MM.1S (cell line): Measurements from ENCODE around the gene POU5F1.

Source experiments
- DNase-seq: peaks from one replicate; pipeline ENCODE4 v3.0.0-alpha.2; 2015
- H2AFZ ChIP-seq: fragments of 300-600 bp; sonication (generic); 2 replicates; pipeline ENCODE4 v1.6.0; 2016; ENCODE audit warnings: antibody characterized with exemption, low read length
- H3F3A ChIP-seq: fragments of 300-600 bp; sonication (generic); 2 replicates; pipeline ENCODE4 v1.6.1; 2016; ENCODE audit warnings: mild to moderate bottlenecking, antibody characterized with exemption, low read length, moderate library complexity, mixed read lengths; ENCODE audit not compliant: insufficient read depth
- H3K27ac ChIP-seq: fragments of 300-600 bp; sonication (generic); 2 replicates; pipeline ENCODE4 v1.5.1; 2016; ENCODE audit warnings: mild to moderate bottlenecking, low read length
- H3K27me3 ChIP-seq: fragments of 300-600 bp; sonication (generic); replicated peaks from 2 replicates; pipeline ENCODE4 v1.6.0; 2016; ENCODE audit warnings: low read length; ENCODE audit not compliant: insufficient read depth
- H3K36me3 ChIP-seq: fragments of 300-600 bp; sonication (generic); replicated peaks from 2 replicates; pipeline ENCODE4 v1.6.1; 2016; ENCODE audit warnings: mild to moderate bottlenecking, low read length, mixed read lengths; ENCODE audit not compliant: insufficient read depth
- H3K4me1 ChIP-seq: fragments of 300-600 bp; sonication (generic); 2 replicates; pipeline ENCODE4 v1.6.1; 2016; ENCODE audit warnings: low read length, mixed read lengths
- H3K4me2 ChIP-seq: fragments of 300-600 bp; sonication (generic); 2 replicates; pipeline ENCODE4 v1.6.0; 2016; ENCODE audit warnings: low read depth, low read length
- H3K4me3 ChIP-seq: fragments of 300-600 bp; sonication (generic); 2 replicates; pipeline ENCODE4 v1.5.1; 2016; ENCODE audit warnings: low read length, mixed read lengths
- H3K79me2 ChIP-seq: fragments of 300-600 bp; sonication (generic); 2 replicates; pipeline ENCODE4 v1.6.1; 2016; ENCODE audit warnings: mixed run types, low read length, mixed read lengths
- H3K9ac ChIP-seq: fragments of 300-600 bp; sonication (generic); 2 replicates; pipeline ENCODE4 v1.6.1; 2016; ENCODE audit warnings: low read length, mixed read lengths
- H3K9me2 ChIP-seq: fragments of 300-600 bp; sonication (generic); replicated peaks from 2 replicates; pipeline ENCODE4 v1.6.1; 2016; ENCODE audit warnings: mild to moderate bottlenecking, low read length, mixed read lengths; ENCODE audit not compliant: insufficient read depth
- H3K9me3 ChIP-seq: fragments of 300-600 bp; sonication (generic); replicated peaks from 2 replicates; pipeline ENCODE4 v1.6.1; 2016; ENCODE audit warnings: mild to moderate bottlenecking, low read length, mixed read lengths; ENCODE audit not compliant: insufficient read depth
- H4K20me1 ChIP-seq: fragments of 300-600 bp; sonication (generic); 2 replicates; pipeline ENCODE4 v1.6.1; 2016; ENCODE audit warnings: mild to moderate bottlenecking, low read length, moderate library complexity, mixed read lengths; ENCODE audit not compliant: insufficient read depth
- EZH2 ChIP-seq: fragments of 300-600 bp; sonication (generic); optimal IDR thresholded peaks from 2 replicates; pipeline ENCODE3; 2017; ENCODE audit warnings: low read depth, mild to moderate bottlenecking, antibody characterized with exemption, low read length, mixed read lengths
- EZH2phosphoT487 ChIP-seq: fragments of 300-600 bp; sonication (generic); IDR thresholded peaks from 2 replicates; pipeline ENCODE4 v1.6.1; 2018; ENCODE audit warnings: antibody characterized with exemption, low read length
- TF ChIP-seq, protein P1 (sequence below): fragments of 300-600 bp; sonication (generic); IDR thresholded peaks from 2 replicates; pipeline ENCODE4 v1.5.1; 2016; ENCODE audit warnings: antibody characterized with exemption, low read length, mixed read lengths

POU5F1 gene

DNA sequence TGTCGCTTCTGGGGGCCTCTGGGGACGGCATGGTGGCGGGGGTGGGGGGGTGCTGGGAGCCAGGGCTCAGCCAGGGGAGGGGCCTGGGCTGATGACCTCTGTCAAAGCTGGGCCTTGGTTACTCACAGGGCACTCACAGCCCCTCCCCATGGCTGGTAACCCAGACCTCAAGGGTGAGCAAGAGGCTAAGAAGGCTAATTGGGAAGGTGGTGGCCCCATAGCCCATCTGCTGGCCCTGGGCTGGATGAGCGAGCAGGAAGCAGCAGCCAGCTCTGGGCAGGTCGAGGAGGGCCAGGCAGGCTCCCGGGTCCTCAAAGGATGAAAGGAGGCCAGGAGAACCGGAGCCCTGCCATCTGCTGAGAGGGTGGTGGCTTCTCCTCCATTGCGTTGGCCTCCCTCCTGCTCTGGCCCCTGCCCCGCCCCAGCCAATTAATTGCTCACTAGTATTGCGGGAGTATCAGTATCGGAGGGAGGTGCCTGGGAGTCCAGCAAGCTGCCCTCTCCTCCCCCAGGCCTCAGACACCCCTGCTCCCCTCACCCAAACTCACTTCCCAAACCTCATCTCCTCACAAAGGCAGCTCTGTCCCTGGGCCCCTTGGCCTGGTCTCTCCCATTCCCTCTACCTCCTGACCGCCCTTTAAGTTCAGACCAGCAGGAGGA is 49.2 kb downstream of the POU5F1 start:
- H2AFZ ChIP-seq: no peak overlapping the region
- peaks cover 57% of the 10 kb centered on the region for H3K27me3 ChIP-seq
- H3K4me3 ChIP-seq: no peak overlapping the region
- TF ChIP-seq, protein P1, sequence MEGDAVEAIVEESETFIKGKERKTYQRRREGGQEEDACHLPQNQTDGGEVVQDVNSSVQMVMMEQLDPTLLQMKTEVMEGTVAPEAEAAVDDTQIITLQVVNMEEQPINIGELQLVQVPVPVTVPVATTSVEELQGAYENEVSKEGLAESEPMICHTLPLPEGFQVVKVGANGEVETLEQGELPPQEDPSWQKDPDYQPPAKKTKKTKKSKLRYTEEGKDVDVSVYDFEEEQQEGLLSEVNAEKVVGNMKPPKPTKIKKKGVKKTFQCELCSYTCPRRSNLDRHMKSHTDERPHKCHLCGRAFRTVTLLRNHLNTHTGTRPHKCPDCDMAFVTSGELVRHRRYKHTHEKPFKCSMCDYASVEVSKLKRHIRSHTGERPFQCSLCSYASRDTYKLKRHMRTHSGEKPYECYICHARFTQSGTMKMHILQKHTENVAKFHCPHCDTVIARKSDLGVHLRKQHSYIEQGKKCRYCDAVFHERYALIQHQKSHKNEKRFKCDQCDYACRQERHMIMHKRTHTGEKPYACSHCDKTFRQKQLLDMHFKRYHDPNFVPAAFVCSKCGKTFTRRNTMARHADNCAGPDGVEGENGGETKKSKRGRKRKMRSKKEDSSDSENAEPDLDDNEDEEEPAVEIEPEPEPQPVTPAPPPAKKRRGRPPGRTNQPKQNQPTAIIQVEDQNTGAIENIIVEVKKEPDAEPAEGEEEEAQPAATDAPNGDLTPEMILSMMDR: no peak
- TF ChIP-seq EZH2: no peak
- no peaks in the 10 kb centered on the region for H3F3A ChIP-seq
- no peak overlapping the region for H3K9ac ChIP-seq
- no peaks in the 10 kb centered on the region for H3K79me2 ChIP-seq
- no peak overlapping the region for H3K4me2 ChIP-seq
- H3K36me3 ChIP-seq: no peaks in the 10 kb centered on the region
- no peaks in the 10 kb centered on the region for H3K9me3 ChIP-seq
- no peaks in the 10 kb centered on the region for H4K20me1 ChIP-seq
- no peaks in the 10 kb centered on the region for H3K4me1 ChIP-seq
- H3K27ac ChIP-seq: no peak overlapping the region
- DNase-seq: no peak
- no peaks in the 10 kb centered on the region for H3K9me2 ChIP-seq

DNA sequence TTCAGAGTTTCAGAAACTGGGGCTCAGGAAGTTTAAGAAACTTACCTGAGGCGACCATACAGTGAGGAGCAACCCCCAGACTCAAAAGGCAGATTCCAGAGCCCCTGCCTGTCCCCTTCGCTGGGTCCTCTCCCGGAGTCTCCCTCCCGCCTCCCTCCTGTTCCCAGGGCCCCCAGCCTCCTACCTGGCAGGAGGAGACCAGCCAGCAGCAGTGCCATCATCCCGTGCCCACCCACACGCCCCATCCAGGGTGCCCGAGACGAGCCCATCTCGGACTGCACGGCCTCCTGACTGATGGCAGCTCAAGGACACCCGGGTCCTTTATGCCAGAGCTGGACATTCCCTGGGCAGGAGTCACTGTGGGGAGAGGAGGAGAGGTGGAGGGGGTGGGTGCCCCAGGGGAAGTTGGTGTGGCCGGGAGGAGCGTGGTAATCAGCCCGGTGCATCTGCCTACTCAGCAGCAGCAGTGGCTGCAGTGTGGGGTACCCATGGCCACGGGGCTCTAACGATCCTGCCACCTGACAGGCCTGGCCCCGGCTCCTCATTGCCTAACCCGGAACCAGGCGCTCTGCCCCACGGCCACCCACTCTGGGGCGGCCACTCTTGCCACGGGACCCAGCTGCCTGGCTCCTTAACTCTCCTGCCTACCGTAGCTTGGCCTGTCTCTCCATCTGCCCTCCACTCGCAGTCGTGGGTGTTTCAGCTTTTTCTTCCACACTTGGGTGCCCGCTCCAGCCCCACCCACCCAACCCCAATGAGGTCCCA is 50.1 kb downstream of the POU5F1 start, which contains the start of gene CDSN:
CDSN (minus strand) TSS at position 296 of the 765 bp plus-strand sequence; CDS start at position 269, 27 bp downstream.
- Histone ChIP-seq H3K9me2 (no peaks in the 10 kb centered on the region), H3K9me3 (no peaks in the 10 kb centered on the region), H3K27ac (no peak within 1 kb of the TSS), H3K27me3 (peaks cover 66% of the 10 kb centered on the region), H3K36me3 (no peaks in the 10 kb centered on the region), H3K4me3 (no peak within 1 kb of the TSS), H3K4me2 (no peak within 1 kb of the TSS), H3F3A (no peaks in the 10 kb centered on the region), H2AFZ (no peak within 1 kb of the TSS), H3K4me1 (no peaks in the 10 kb centered on the region), H3K79me2 (no peaks in the 10 kb centered on the region), H4K20me1 (no peaks in the 10 kb centered on the region), H3K9ac (no peak within 1 kb of the TSS)
- TF ChIP-seq EZH2: no peak
- TF ChIP-seq, protein P1: no peak
- TF ChIP-seq EZH2phosphoT487: no peak
- DNase-seq: no peak

DNA sequence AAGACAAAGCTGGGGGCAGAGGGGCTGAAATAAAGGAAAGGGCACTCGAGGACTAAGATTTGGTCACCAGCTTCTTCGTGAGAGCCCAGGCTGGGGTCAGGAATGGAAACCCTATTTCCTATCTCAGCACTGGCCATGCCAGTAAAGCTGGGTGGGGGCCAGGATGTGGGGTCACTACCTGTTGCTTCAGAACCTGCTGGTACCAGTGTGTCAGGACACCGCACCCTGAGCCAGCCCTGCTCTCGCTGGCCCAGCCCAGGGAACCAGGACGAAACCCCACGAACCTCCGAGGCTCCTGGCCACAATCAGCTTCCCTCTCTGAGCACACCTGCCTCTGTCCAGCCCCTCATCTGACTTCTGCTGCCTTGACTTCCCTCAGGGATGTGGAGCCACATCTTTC is 52.3 kb downstream of the POU5F1 start:
- Histone ChIP-seq H3K27ac (no peak overlapping the region), H2AFZ (no peak overlapping the region), H4K20me1 (no peaks in the 10 kb centered on the region), H3K9me3 (no peaks in the 10 kb centered on the region), H3K9me2 (no peaks in the 10 kb centered on the region), H3K4me3 (no peak overlapping the region), H3K4me2 (no peak overlapping the region), H3K36me3 (no peaks in the 10 kb centered on the region), H3K9ac (no peak overlapping the region), H3F3A (no peaks in the 10 kb centered on the region), H3K79me2 (no peaks in the 10 kb centered on the region), H3K27me3 (peaks cover 74% of the 10 kb centered on the region), H3K4me1 (no peaks in the 10 kb centered on the region)
- TF ChIP-seq EZH2: no peak
- TF ChIP-seq EZH2phosphoT487: no peak
- TF ChIP-seq, protein P1: no peak
- DNase-seq: no peak
